GM23338 (cell line): ENCODE data around the gene DOCK1.

Experiments used
- CREB1 ChIP-seq: fragments of 250-450 bp; sonication (Bioruptor Pico); IDR thresholded peaks from 2 replicates; pipeline ENCODE4 v1.5.0; 2020; ENCODE audit warnings: low read depth, mild to moderate bottlenecking, moderate library complexity
- CTCF ChIP-seq, 2 experiments: fragments of 200-600 bp in 1 of 2; sonication (generic) in 1 of 2; conservative IDR thresholded peaks; 2 replicates each; pipeline versions ENCODE4 v1.5.1 to v1.6.1; 2016 to 2017; ENCODE audit warnings: antibody characterized with exemption in 2 of 2, low read depth in 2 of 2, mild to moderate bottlenecking in 2 of 2, moderate library complexity in 1 of 2
- EZH2phosphoT487 ChIP-seq: fragments of 200-600 bp; sonication (generic); IDR thresholded peaks from one replicate; pipeline ENCODE4 v1.8.1; 2018; ENCODE audit warnings: antibody characterized with exemption; ENCODE audit not compliant: unreplicated experiment
- POLR2AphosphoS5 ChIP-seq: IDR thresholded peaks from 2 replicates; pipeline ENCODE4 v1.6.1; 2016; ENCODE audit warnings: antibody characterized with exemption, low read depth
- ZNF114 ChIP-seq: fragments of 250-450 bp; sonication (Bioruptor Pico); IDR thresholded peaks from 2 replicates; pipeline ENCODE4 v1.5.0; 2020; ENCODE audit warnings: mild to moderate bottlenecking, moderate library complexity

DNA sequence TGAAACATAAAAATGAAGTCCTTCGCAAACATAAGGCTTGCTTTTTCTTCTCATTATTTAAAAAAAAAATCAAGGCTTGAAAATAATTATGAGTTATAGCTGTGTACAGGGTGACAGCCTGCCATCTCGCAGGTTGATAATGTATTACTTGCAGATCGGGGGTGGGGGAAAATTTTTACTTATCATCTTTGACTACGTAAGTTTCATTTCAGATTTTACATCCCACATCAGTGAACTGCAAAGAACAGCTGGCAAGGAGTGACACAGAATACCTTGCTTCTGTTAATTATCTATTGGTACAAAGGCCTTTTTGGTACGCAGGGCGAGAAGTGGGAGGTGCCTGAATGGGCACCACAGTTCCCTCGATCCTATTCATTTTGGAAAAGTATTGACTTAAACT is 232.2 kb downstream of the DOCK1 start:
- TF ChIP-seq CTCF (conservative IDR thresholded peaks at IDR 0.05; ENCODE audit: low read depth in 2 of 2) (no peak), ZNF114 (CRISPR knock-in tag) (no peak), EZH2phosphoT487 (no peak), POLR2AphosphoS5 (no peak), CREB1 (no peak)
